ENCODE measurements around the gene ANO9. TPM values are rescaled to one million over a fixed set of nuclear protein-coding genes. Genes with fewer than 3 reads are reported as not detected.
"Not testable (repeated sequence)": the region's sequence is repeated elsewhere in the genome, so short reads cannot be mapped to it uniquely, and the experiment has no call there.

ANO9 gene
- polyA plus RNA-seq, 1 donor from 2014 or later = 4.9 TPM

GRCh38 chr11:475941-476340 lies 34.1 kb upstream of the ANO9 start:
- H3K36me3 Mint-ChIP-seq = no peaks in the 10 kb centered on the region
- H3K27ac Mint-ChIP-seq = no peak overlapping the region
- no peaks in the 10 kb centered on the region for H3K4me1 Mint-ChIP-seq
- no peak overlapping the region for H3K4me3 Mint-ChIP-seq
- H3K9me3 Mint-ChIP-seq = no peaks in the 10 kb centered on the region
- no peaks in the 10 kb centered on the region for H3K27me3 Mint-ChIP-seq

- Mint-ChIP-seq H3K9me3 (no peaks in the 10 kb centered on the region), H3K4me3 (no peak overlapping the region), H3K36me3 (no peaks in the 10 kb centered on the region), H3K27me3 (no peaks in the 10 kb centered on the region), H3K27ac (peak overlapping the region in 1 of 3 donors; percentile 89), H3K4me1 (no peaks in the 10 kb centered on the region)
Observed at GRCh38 chr11:474914-475506, 33.2 kb upstream of the ANO9 start.

GRCh38 chr11:473962-474785 lies 32.4 kb upstream of the ANO9 start:
- H3K4me1 Mint-ChIP-seq = no peaks in the 10 kb centered on the region
- H3K36me3 Mint-ChIP-seq = no peaks in the 10 kb centered on the region
- peak overlapping the region in 1 of 3 donors; percentile 89 for H3K27ac Mint-ChIP-seq
- no peaks in the 10 kb centered on the region for H3K9me3 Mint-ChIP-seq
- H3K4me3 Mint-ChIP-seq = no peak overlapping the region
- H3K27me3 Mint-ChIP-seq = no peaks in the 10 kb centered on the region

GRCh38 chr11:473415-473814 lies 31.6 kb upstream of the ANO9 start:
- no peaks in the 10 kb centered on the region for H3K9me3 Mint-ChIP-seq
- no peaks in the 10 kb centered on the region for H3K36me3 Mint-ChIP-seq
- H3K4me1 Mint-ChIP-seq = no peaks in the 10 kb centered on the region
- no peaks in the 10 kb centered on the region for H3K27me3 Mint-ChIP-seq
- peak overlapping the region in 1 of 3 donors; percentile 53 for H3K27ac Mint-ChIP-seq
- no peak overlapping the region for H3K4me3 Mint-ChIP-seq

- Mint-ChIP-seq H3K4me3 (no peak overlapping the region), H3K27ac (peak overlapping the region in 1 of 3 donors; percentile 53), H3K36me3 (no peaks in the 10 kb centered on the region), H3K9me3 (no peaks in the 10 kb centered on the region), H3K4me1 (peaks cover 0 to 2% (median 0%) of the 10 kb centered on the region in 3 donors), H3K27me3 (no peaks in the 10 kb centered on the region)
Observed at GRCh38 chr11:472816-473215, 31.0 kb upstream of the ANO9 start.

GRCh38 chr11:472272-472671 lies 30.5 kb upstream of the ANO9 start:
- Mint-ChIP-seq H3K27me3 (no peaks in the 10 kb centered on the region), H3K36me3 (no peaks in the 10 kb centered on the region), H3K27ac (no peak overlapping the region), H3K4me3 (no peak overlapping the region), H3K4me1 (peaks cover 0 to 2% (median 0%) of the 10 kb centered on the region in 3 donors), H3K9me3 (no peaks in the 10 kb centered on the region)

GRCh38 chr11:471468-472145 lies 29.8 kb upstream of the ANO9 start:
- Mint-ChIP-seq H3K9me3 (no peaks in the 10 kb centered on the region), H3K36me3 (no peaks in the 10 kb centered on the region), H3K4me3 (no peak overlapping the region), H3K27ac (peak overlapping the region in 1 of 3 donors; percentile 59), H3K4me1 (peaks cover 0 to 2% (median 0%) of the 10 kb centered on the region in 3 donors), H3K27me3 (no peaks in the 10 kb centered on the region)

- Mint-ChIP-seq H3K27ac (peak overlapping the region in 1 of 3 donors; percentile 62), H3K4me3 (no peak overlapping the region), H3K36me3 (no peaks in the 10 kb centered on the region), H3K9me3 (no peaks in the 10 kb centered on the region), H3K4me1 (peaks cover 0 to 4% (median 2%) of the 10 kb centered on the region in 3 donors), H3K27me3 (no peaks in the 10 kb centered on the region)
Observed at GRCh38 chr11:469684-470560, 28.1 kb upstream of the ANO9 start.

- H3K4me1 Mint-ChIP-seq, H3K4me3 Mint-ChIP-seq, H3K27ac Mint-ChIP-seq, H3K36me3 Mint-ChIP-seq, H3K9me3 Mint-ChIP-seq, H3K27me3 Mint-ChIP-seq: not testable (repeated sequence)
Observed at GRCh38 chr11:469026-469683, 27.3 kb upstream of the ANO9 start.

- no peaks in the 10 kb centered on the region for H3K36me3 Mint-ChIP-seq
- H3K4me1 Mint-ChIP-seq = peaks cover 0 to 4% (median 2%) of the 10 kb centered on the region in 3 donors
- H3K27me3 Mint-ChIP-seq = no peaks in the 10 kb centered on the region
- no peaks in the 10 kb centered on the region for H3K9me3 Mint-ChIP-seq
- H3K27ac Mint-ChIP-seq = no peak overlapping the region
- no peak overlapping the region for H3K4me3 Mint-ChIP-seq
Observed at GRCh38 chr11:468493-468892, 26.7 kb upstream of the ANO9 start.

- no peaks in the 10 kb centered on the region for H3K9me3 Mint-ChIP-seq
- H3K27ac Mint-ChIP-seq = peak overlapping the region in 1 of 3 donors; percentile 50
- H3K4me1 Mint-ChIP-seq = peaks cover 0 to 4% (median 2%) of the 10 kb centered on the region in 3 donors
- H3K4me3 Mint-ChIP-seq = no peak overlapping the region
- H3K36me3 Mint-ChIP-seq = no peaks in the 10 kb centered on the region
- no peaks in the 10 kb centered on the region for H3K27me3 Mint-ChIP-seq
Observed at GRCh38 chr11:468036-468435, 26.2 kb upstream of the ANO9 start.

- H3K9me3 Mint-ChIP-seq = no peaks in the 10 kb centered on the region
- no peaks in the 10 kb centered on the region for H3K27me3 Mint-ChIP-seq
- H3K4me1 Mint-ChIP-seq = peaks cover 0 to 4% (median 2%) of the 10 kb centered on the region in 3 donors
- H3K4me3 Mint-ChIP-seq = no peak overlapping the region
- peak overlapping the region in 1 of 3 donors; percentile 59 for H3K27ac Mint-ChIP-seq
- H3K36me3 Mint-ChIP-seq = no peaks in the 10 kb centered on the region
Observed at GRCh38 chr11:465896-466530, 24.2 kb upstream of the ANO9 start.

- Mint-ChIP-seq H3K27me3 (no peaks in the 10 kb centered on the region), H3K27ac (no peak overlapping the region), H3K9me3 (no peaks in the 10 kb centered on the region), H3K4me1 (peaks cover 0 to 4% (median 3%) of the 10 kb centered on the region in 3 donors), H3K36me3 (no peaks in the 10 kb centered on the region), H3K4me3 (no peak overlapping the region)
Observed at GRCh38 chr11:464316-464715, 22.5 kb upstream of the ANO9 start.

All from IgD-negative memory B cell (primary cell).